Measurements from ENCODE around the gene SPRYD7. TPM values are rescaled to one million over a fixed set of nuclear protein-coding genes. Genes with fewer than 3 reads are reported as not detected.

Gene SPRYD7
- total RNA-seq, 1 donor, result 2.2 TPM

DNA sequence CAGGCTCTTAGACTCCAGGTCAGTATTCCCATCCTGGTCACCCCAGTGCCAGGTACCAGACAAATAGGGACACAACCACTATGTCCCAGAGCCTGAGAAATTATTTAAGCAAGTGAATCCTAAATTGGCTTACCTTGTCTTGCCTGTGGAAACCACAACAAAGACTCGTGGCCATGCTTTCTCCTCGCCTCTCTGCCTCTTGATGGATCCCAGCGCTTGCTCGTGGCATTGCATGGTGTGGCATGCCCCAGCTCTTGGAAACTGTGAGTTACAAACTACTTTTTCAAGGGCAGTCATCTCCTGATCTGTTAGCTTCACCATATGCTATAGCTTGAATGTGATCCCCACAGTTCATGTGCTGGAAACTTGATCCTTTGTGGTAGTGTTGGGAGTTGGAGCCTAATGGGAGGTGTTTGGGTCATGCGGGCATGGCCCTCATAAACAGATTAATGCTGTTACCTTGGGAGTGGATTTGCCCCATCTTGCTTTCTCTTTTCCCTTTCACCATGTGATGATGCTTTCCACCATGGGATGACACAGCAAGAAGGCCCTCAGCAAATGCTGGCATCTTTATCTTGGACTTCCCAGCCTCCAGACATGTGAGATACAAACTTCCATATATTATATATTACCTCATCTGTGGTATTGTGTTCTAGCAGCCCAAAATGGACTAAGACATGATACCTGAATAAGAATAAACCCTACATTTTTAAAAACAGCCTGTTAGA, 31.2 kb downstream of the SPRYD7 start:
- Histone ChIP-seq H3K27me3 (ENCODE audit: insufficient read depth, low read length) (no peaks in the 10 kb centered on the region), H3K4me3 (ENCODE audit: low read length) (no peak overlapping the region), H3K9me3 (ENCODE audit: low read depth, low read length) (no peaks in the 10 kb centered on the region), H3K4me1 (ENCODE audit: insufficient read depth, low read length) (no peaks in the 10 kb centered on the region)

DNA sequence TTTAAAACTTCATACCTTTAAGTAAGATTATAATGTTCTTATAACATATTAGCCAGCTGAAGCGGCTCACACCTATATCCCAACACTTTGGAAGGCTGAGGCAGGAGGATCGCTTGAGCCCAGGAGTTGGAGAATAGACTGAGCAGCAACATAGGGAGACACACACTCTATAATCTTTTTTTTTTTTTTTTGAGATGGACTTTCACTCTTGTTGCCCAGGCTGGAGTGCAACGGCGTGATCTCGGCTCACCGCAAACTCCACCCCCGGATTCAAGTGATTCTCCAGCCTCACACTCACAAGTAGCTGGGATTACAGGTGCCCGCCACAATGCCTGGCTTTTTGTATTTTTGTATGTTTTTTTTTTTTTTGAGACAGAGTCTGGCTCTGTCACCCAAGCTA, 37.3 kb downstream of the SPRYD7 start:
- no peaks in the 10 kb centered on the region for H3K9me3 ChIP-seq (ENCODE audit: low read depth, low read length)
- no peaks in the 10 kb centered on the region for H3K4me1 ChIP-seq (ENCODE audit: insufficient read depth, low read length)
- H3K27me3 ChIP-seq (ENCODE audit: insufficient read depth, low read length), result no peaks in the 10 kb centered on the region
- H3K4me3 ChIP-seq (ENCODE audit: low read length), result no peak overlapping the region

DNA sequence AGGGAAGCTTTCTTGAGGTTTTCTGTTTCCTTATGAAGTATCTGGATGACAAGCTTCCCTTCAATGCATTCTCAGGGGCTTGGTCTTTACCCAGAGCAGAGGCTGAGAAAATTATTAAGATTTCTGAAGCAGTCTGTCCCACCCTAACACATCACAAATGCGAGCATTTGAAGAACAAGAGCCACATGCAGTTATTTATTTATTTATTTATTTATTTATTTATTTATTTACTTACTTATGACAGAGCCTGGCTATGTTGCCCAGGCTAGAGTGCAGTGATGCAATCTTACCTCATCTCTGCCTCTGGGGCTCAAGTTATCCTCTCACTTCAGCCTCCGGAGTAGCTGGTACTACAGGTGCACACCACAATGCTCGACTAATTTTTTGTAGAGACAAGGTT, 38.4 kb downstream of the SPRYD7 start:
- Histone ChIP-seq H3K9me3 (ENCODE audit: low read depth, low read length) (no peaks in the 10 kb centered on the region), H3K27me3 (ENCODE audit: insufficient read depth, low read length) (no peaks in the 10 kb centered on the region), H3K4me1 (ENCODE audit: insufficient read depth, low read length) (no peaks in the 10 kb centered on the region), H3K4me3 (ENCODE audit: low read length) (no peak overlapping the region)

DNA sequence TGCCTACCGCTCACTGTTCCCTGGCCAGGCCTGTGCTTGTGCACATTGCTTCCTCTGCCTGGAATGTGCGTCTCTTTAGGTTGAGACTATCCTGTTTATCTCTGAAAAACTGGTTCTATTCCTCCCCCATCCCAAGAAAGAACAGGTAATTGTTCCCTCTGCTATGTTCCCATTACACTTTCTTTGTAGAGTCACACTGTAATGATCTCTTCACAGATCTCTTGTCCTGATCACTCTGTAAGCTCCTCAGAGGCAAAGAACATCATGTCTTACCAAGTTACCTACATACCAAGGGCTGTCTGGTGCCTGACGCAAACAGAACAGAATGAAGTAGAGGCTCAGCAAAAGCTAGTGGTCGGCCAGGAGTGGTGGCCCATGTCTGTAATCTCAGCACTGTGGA, 40.3 kb downstream of the SPRYD7 start:
- no peaks in the 10 kb centered on the region for H3K27me3 ChIP-seq (ENCODE audit: insufficient read depth, low read length)
- H3K4me3 ChIP-seq (ENCODE audit: low read length), result no peak overlapping the region
- no peaks in the 10 kb centered on the region for H3K4me1 ChIP-seq (ENCODE audit: insufficient read depth, low read length)
- no peaks in the 10 kb centered on the region for H3K9me3 ChIP-seq (ENCODE audit: low read depth, low read length)

DNA sequence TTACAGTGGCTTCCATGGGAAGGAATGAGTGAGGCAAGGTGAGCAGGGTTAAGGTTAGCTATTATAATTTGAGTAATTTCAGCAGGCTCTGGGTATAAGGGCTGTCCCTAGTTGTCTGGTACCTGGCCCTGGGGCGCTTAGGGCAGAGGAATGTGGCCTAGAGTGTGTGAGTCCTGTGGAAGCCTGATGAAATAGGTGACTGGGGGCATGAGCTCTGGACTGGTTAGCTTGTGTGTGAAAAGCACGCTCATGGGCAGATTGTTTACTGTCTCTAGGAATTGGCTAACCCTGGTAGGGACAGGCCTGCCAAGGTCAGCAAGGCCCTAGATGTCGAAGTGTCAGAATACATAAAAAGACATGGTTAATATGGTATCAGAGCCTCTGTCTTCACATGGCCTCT, 42.5 kb downstream of the SPRYD7 start:
- no peaks in the 10 kb centered on the region for H3K27me3 ChIP-seq (ENCODE audit: insufficient read depth, low read length)
- H3K4me1 ChIP-seq (ENCODE audit: insufficient read depth, low read length), result no peaks in the 10 kb centered on the region
- H3K4me3 ChIP-seq (ENCODE audit: low read length), result no peak overlapping the region
- no peaks in the 10 kb centered on the region for H3K9me3 ChIP-seq (ENCODE audit: low read depth, low read length)

GRCh38 chr13:49890376-49890775, 45.8 kb downstream of the SPRYD7 start:
- H3K9me3 ChIP-seq (ENCODE audit: low read depth, low read length), result no peaks in the 10 kb centered on the region
- no peak overlapping the region for H3K4me3 ChIP-seq (ENCODE audit: low read length)
- no peaks in the 10 kb centered on the region for H3K4me1 ChIP-seq (ENCODE audit: insufficient read depth, low read length)
- H3K27me3 ChIP-seq (ENCODE audit: insufficient read depth, low read length), result no peaks in the 10 kb centered on the region

- Histone ChIP-seq H3K27me3 (ENCODE audit: insufficient read depth, low read length) (no peaks in the 10 kb centered on the region), H3K4me3 (ENCODE audit: low read length) (no peak overlapping the region), H3K4me1 (ENCODE audit: insufficient read depth, low read length) (no peaks in the 10 kb centered on the region), H3K9me3 (ENCODE audit: low read depth, low read length) (peaks cover 26% of the 10 kb centered on the region)
Observed at GRCh38 chr13:49878682-49879081, 57.5 kb downstream of the SPRYD7 start.

GRCh38 chr13:49877629-49878218, 58.4 kb downstream of the SPRYD7 start:
- H3K4me1 ChIP-seq (ENCODE audit: insufficient read depth, low read length), result no peaks in the 10 kb centered on the region
- no peak overlapping the region for H3K4me3 ChIP-seq (ENCODE audit: low read length)
- H3K27me3 ChIP-seq (ENCODE audit: insufficient read depth, low read length), result no peaks in the 10 kb centered on the region
- peaks cover 26% of the 10 kb centered on the region for H3K9me3 ChIP-seq (ENCODE audit: low read depth, low read length)

- Histone ChIP-seq H3K9me3 (ENCODE audit: low read depth, low read length) (peaks cover 26% of the 10 kb centered on the region), H3K4me1 (ENCODE audit: insufficient read depth, low read length) (no peaks in the 10 kb centered on the region)
Observed at GRCh38 chr13:49874430-49874829, 61.7 kb downstream of the SPRYD7 start.

DNA sequence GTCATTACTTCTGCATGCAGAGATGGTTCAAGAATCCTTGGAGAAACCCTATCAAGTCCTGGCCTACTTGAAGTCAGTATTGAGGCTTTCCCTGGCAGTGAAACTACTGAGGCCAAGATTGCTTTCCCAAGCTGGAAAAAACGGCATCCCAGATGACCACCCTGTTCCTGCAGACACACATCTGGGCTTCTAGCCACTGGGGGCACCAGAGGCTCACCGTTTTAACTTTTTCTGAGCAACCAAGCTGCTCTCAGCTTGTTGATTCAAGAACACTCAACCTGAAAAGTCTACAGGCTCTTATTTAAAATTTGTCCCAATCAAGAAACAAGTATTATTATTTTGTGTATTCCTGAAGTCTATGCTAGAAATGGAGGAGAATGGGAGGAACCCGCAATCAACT, 66.6 kb downstream of the SPRYD7 start:
- Histone ChIP-seq H3K9me3 (ENCODE audit: low read depth, low read length) (no peaks in the 10 kb centered on the region), H3K27me3 (ENCODE audit: insufficient read depth, low read length) (no peaks in the 10 kb centered on the region), H3K4me3 (ENCODE audit: low read length) (no peak overlapping the region), H3K4me1 (ENCODE audit: insufficient read depth, low read length) (no peaks in the 10 kb centered on the region)

More at GRCh38 chr13:49874430-49874829, 61.7 kb downstream of the SPRYD7 start:
- no peaks in the 10 kb centered on the region for H3K27me3 ChIP-seq (ENCODE audit: insufficient read depth, low read length)
- no peak overlapping the region for H3K4me3 ChIP-seq (ENCODE audit: low read length)

- Histone ChIP-seq H3K27me3 (ENCODE audit: insufficient read depth, low read length) (no peaks in the 10 kb centered on the region), H3K4me1 (ENCODE audit: insufficient read depth, low read length) (no peaks in the 10 kb centered on the region), H3K9me3 (ENCODE audit: low read depth, low read length) (no peaks in the 10 kb centered on the region), H3K4me3 (ENCODE audit: low read length) (no peak overlapping the region)
Observed at GRCh38 chr13:49867834-49868233, 68.3 kb downstream of the SPRYD7 start.

DNA sequence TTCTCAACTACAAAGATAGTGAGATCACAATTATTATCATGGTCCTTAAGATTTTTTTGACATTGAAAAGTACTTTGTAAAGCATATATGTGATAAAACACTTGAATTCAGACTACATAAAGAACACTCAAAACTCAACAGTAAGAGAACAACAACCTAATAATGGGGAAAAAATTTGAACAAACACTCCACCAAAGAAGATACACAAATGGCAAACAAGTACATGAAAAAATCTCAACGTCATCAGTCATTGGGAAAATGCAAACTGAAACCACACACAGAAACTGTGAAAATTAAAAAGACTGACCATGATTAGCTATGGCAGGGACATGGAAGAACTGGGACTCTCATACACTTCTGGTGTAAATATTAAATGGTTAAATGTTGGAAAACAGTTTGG, 70.9 kb downstream of the SPRYD7 start:
- H3K4me3 ChIP-seq (ENCODE audit: low read length), result no peak overlapping the region
- H3K9me3 ChIP-seq (ENCODE audit: low read depth, low read length), result no peaks in the 10 kb centered on the region
- no peaks in the 10 kb centered on the region for H3K4me1 ChIP-seq (ENCODE audit: insufficient read depth, low read length)
- no peaks in the 10 kb centered on the region for H3K27me3 ChIP-seq (ENCODE audit: insufficient read depth, low read length)

DNA sequence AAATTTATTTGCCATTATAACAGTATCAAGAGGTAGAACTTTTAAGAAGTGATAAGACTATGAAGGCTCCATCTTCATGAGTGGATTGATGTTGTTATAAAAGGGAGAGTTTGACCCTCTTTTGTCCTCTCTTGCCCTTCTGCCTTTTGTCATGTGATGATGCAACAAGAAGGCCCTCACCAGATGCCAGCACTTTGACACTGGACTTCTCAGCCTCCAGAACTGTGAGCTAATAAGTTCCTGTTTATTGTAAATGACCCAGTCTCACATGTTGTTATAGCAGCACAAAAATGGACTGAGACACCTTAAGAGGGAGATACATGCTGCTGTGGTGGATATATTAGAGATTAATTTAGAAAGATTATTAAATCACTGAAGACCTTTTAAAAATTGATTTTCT, 71.6 kb downstream of the SPRYD7 start:
- H3K27me3 ChIP-seq (ENCODE audit: insufficient read depth, low read length), result no peaks in the 10 kb centered on the region
- H3K9me3 ChIP-seq (ENCODE audit: low read depth, low read length), result no peaks in the 10 kb centered on the region
- H3K4me3 ChIP-seq (ENCODE audit: low read length), result no peak overlapping the region
- no peaks in the 10 kb centered on the region for H3K4me1 ChIP-seq (ENCODE audit: insufficient read depth, low read length)

All from mononuclear cell (primary cell).